NCI-H748 treated with DMSO at 0.1 percent for 48 hours (cell line): ENCODE results near the gene KCNAB2.

ENCODE experiments used
- DNase-seq: peaks from one replicate; lab custom pipeline; 2025; lab: John Stamatoyannopoulos, UW

The KCNAB2 gene

DNA sequence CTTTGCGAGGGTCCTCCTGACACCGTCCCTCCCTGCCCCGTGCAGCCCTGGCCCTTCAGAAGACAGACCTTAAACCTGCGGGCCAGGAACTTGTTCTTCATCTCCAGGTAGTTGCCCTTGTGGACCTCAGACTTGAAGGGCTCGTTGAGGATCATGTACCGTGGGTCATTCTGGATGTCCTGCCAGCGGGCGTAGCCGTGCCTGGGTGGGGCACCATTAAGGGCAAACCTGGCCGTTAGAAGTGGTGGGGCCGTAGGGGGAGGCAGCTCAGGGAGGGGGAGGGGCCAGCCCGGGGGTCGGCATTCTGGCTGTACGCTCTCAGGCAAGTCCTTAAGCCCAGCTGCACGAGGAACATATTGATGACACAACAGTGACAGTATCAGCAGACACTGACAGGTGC, 64.6 kb downstream of the KCNAB2 start:
- no peak for DNase-seq

GRCh38 chr1:6111571-6111970, 65.9 kb downstream of the KCNAB2 start:
- no peak for DNase-seq

GRCh38 chr1:6111991-6112689, 66.5 kb downstream of the KCNAB2 start:
- no peak for DNase-seq

GRCh38 chr1:6112690-6113005, 67.0 kb downstream of the KCNAB2 start:
- DNase-seq, result no peak

DNA sequence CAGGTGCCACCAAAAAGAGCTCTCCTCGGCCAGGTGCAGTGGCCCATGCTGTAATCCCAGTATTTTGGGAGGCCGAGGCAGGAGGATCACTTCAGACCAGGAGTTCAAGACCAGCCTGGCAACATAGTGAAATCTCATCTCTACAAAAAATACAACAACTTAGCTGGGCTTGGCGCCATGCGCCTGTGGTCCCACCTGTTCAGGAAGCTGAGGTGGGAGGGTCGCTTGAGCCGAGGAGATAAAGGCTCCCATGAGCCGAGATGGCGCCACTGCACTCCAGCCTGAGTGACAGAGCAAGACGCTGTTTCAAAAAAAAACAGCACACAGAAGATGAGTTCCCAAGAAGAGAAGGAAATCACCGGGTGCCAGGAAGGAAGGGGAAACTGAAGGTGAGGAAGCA, 67.4 kb downstream of the KCNAB2 start:
- no peak for DNase-seq

DNA sequence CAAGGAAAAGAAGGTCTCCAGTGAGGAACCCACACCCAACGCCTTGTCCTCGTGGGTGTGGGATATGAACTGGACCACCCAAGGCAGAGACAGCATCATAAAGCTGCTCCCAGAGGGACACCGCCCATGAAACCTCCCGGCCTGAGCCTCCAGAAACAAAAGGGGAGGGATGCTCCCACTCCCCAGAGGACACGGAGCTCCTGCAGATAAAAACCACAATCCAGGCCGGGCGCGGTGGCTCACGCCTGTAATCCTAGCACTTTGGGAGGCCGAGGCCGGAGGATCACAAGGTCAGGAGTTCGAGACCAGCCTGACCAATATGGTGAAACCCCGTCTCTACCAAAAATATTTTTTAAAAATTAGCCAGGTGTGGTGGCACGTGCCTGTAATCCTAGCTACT, 68.1 kb downstream of the KCNAB2 start:
- DNase-seq, result no peak

- DNase-seq, result no peak
Observed at GRCh38 chr1:6116137-6116536, 70.4 kb downstream of the KCNAB2 start.

DNA sequence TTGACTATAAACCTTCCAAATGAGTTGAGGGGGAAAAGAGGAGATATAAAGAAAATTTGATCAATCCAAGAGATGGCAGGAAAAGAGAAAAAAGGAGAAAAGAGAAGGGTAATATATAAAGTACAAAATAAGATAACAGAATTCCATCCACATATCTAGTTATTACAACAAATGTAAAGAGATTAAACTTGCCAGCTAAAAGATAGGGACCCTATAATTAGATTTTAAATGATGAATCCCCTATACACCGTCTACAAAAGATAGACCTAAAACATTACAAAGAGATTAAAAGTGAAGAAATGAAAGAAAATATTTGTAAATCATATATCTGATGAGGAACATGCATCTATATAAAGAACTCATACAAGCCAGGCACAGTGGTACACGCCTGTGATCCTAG, 71.4 kb downstream of the KCNAB2 start:
- DNase-seq, result no peak

DNA sequence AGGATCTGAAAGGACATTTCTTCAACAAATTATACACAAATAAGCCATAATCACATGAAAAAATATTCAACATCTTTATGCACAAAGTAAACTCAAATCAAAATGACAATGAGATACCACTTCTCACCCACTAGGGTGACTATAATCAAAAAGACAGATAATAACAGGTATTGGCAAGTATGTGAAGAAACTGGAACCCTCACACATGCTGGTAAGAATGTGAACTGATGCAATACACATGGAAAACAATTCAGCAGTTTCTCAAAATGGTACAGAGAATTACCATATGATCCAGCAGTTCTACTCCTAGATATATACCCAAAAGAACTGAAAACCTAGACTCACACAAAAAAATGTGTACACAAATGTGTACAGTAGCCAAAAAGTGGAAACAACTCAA, 71.9 kb downstream of the KCNAB2 start:
- no peak for DNase-seq

DNA sequence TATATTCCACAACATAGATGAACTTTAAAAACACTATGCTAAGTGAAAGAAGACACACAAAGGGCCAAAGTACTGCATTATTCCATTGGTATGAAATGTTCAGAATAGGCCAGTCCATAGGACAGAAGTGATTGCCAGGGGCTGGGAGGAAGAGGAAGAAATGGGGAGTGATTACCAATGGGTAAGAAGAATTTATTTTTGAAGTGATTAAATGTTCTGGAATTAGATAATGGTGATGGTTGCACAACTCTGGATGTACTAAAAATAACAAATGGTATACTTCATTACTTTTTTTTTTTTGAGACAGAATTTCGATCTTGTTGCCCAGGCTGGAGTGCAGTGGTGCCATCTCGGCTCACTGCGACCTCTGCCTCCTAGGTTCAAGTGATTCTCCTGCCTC, 72.7 kb downstream of the KCNAB2 start:
- DNase-seq, result no peak

DNA sequence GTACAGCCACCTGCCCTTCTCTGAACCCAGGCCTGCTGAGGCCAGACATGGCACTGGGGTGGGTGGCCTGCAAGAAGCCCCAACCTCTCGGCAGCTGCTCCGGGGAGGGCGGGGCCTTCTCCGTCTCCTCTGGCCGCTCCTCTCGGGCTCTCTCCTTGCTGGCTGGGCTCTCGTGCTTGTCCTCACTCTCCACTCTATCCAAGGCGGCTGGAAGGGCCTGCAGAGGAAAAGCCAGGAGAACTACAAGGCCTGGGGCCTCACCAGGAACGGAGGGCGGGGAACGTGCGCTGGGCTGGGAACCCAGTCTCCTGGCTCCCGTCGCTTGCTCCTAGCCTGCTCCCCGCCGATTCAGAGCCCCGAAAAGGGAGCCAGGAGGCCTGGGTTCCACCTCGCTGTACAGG, 75.3 kb downstream of the KCNAB2 start:
- DNase-seq, result no peak

GRCh38 chr1:6121651-6122370, 76.1 kb downstream of the KCNAB2 start:
- DNase-seq, result no peak

DNA sequence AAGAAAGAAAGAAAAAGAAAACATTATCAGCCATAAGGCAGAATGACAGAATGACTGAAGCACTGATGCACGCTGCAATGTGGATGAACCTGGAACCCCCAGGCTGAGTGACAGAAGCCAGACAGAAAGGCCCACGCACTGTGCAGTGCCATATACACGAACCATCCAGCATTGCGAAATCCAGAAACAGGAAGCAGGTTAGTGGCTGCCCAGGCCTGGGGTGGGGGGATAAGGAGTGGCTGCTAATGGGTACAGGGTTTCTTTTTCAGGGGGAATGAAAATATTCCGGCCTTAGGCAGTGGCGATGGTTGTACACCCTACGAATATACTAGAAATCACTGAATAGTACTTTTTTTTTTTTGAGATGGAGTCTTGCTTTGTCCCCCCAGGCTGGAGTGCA, 77.4 kb downstream of the KCNAB2 start:
- DNase-seq, result no peak

DNA sequence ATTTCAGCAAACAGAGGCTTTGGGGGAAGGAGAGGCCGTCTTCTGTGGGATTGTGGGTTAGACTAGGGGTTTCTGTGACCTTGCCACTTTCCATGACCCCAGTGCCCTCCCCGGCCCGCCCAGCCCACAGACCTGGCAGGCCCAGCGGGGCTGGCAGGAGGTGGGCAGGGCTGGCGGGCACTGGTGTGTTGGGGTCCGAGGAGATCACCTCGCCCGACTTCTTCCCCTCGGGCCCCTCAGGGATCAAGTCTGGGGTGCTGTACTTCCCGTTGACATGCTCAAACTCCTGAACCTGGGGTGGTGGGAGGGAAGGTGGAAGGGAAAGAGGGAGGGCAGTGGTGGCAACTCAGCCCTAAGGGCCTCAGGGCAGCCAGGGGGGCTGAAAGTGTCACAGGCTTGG, 78.1 kb downstream of the KCNAB2 start:
- DNase-seq, result no peak

DNA sequence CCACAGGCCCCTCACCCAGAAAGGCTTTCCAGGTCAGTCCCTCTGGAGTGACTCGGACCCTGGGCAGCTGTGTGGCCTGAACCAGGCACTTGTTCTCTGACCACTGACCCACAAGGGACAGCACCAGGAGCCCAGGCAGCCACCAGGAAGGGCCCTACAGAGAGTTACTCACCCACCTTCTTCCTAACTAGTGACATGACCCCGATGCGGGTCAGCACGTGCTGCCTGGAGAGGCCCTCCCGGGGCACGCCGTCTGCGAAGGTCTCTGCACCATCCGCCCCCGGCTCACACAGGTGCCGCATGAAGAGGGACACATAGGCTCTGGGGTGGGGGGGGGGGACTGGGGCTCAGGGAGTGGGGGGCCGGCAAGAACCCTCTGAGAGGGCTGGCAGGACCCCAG, 78.7 kb downstream of the KCNAB2 start:
- DNase-seq, result no peak

DNA sequence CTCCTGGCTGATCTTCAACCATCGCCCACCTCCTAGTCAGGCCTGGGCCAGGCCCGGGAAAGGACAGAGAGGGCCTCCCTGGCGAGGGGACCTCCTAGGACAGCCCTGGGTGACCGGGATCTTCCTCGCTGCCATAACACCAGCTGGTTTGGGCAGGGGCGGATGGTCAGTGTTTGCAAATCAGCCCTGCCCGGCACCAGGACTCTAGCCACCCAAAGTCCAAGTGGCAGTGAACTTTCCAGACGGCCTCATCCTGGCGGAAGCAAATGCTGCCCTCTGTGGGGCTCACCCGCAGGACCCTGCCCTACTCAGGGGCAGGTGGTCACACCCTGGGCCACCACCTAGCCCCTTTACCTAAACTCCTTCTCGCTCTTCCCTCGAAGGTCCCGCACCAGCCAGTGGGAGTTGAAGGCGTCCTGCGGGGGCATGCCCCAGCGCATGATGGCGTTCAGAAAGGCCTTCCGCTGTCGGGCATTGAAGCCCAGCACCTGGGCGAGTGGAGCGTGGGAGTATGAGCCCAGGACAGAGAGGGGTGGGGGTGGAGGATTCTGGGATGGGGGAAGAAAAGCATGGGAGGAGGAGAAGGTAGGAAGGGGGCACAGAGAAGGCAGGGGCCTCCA, 79.2 kb downstream of the KCNAB2 start:
- no peak for DNase-seq

- no peak for DNase-seq
Observed at GRCh38 chr1:6125366-6125765, 79.7 kb downstream of the KCNAB2 start.

GRCh38 chr1:6126028-6126427, 80.3 kb downstream of the KCNAB2 start:
- no peak for DNase-seq

GRCh38 chr1:6126521-6127067, 80.9 kb downstream of the KCNAB2 start:
- DNase-seq, result no peak

- no peak for DNase-seq
Observed at GRCh38 chr1:6127587-6128163, 82.0 kb downstream of the KCNAB2 start.

DNA sequence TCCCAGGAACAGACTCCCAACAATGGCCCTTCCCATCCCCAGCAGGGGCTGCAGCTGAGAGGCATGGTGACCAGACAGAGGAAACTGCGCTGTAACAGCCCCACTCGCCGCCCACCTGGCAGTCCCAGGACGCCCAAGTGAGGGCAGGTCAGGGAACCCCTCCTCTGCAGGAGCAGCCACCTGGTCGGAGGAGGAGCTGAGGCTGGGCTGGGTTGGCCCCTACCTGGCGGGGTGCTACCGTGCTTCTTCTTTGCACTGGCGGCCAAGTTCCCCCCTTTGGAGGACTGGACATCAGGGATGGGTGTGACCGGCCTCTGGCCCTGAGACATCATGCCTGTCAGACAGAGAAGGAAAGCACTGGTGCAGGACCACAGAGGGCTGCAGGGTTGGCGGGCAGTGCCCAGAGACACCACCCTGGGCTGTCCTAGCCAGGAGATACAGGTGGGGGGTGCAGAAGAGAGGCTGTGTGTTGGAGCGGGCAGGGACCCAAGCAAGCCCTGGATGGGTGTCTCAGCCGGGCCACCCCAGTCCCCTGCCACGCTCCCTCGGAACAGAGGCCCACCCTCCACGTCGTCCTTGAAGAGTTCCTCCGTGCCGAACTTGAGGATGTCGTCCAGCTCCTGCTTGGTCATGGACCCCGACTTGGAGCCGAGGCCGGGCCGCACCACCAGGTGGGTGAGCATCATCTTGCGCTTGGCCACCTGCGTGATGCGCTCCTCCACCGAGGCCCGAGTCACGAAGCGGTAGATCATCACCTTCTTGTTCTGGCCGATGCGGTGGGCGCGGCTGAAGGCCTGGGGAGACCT, 82.8 kb downstream of the KCNAB2 start:
- DNase-seq, result no peak

DNA sequence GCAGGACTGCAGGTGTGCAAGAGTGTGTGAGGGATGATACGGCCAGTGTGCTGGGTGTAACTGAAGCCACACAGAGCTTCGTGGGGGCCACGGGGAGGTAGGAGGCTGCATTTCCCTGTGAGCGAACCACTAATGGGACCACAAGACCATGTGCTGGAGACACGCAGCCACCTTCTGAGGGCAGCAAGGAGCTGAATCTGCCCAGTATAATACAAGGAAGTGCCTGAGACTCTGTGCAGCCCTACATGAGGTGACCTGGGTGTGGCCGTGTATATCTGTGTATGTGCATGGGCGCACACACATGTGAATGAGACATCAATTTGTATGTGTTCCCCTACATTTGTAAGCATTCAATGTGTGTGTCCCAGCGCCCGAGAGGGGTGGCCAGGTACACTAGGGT, 83.6 kb downstream of the KCNAB2 start:
- DNase-seq, result no peak
